GM18526 (cell line): Measurements from ENCODE around the gene MIEF2.

Experiments
- POLR2A ChIP-seq: IDR thresholded peaks from 3 replicates; pipeline ENCODE4 v1.6.1; 2011; ENCODE audit not compliant: insufficient read length; ENCODE audit errors: extremely low read depth

Gene MIEF2

GRCh38 chr17:18260332-18261145 lies at the start of gene MIEF2:
Gene MIEF2, plus strand, starts transcription at chr17:18260662. Its CDS starts 2,059 bp downstream, at chr17:18262721.
- TF ChIP-seq POLR2A = peak; percentile 35

- TF ChIP-seq POLR2A = no peak
Measured at GRCh38 chr17:18213666-18214270, 46.7 kb upstream of the MIEF2 start.

GRCh38 chr17:18217412-18218015 lies 42.9 kb upstream of the MIEF2 start:
- TF ChIP-seq POLR2A = no peak

GRCh38 chr17:18218756-18219415 lies 41.6 kb upstream of the MIEF2 start:
- no peak for TF ChIP-seq POLR2A

GRCh38 chr17:18224053-18224386 lies 36.4 kb upstream of the MIEF2 start:
- TF ChIP-seq POLR2A = no peak

- TF ChIP-seq POLR2A = no peak
Measured at GRCh38 chr17:18224387-18225120, 35.9 kb upstream of the MIEF2 start.

GRCh38 chr17:18225121-18225641 lies 35.3 kb upstream of the MIEF2 start, which contains the start of gene LLGL1:
Gene LLGL1, plus strand, starts transcription at chr17:18225635. Its CDS starts 48 bp downstream, at chr17:18225683.
- TF ChIP-seq POLR2A = no peak

- TF ChIP-seq POLR2A = no peak
Measured at GRCh38 chr17:18225642-18226283, 34.7 kb upstream of the MIEF2 start.

- TF ChIP-seq POLR2A = no peak
Measured at GRCh38 chr17:18226284-18226945, 34.0 kb upstream of the MIEF2 start.

GRCh38 chr17:18227635-18228034 lies 32.8 kb upstream of the MIEF2 start:
- TF ChIP-seq POLR2A = no peak

GRCh38 chr17:18228176-18228682 lies 32.2 kb upstream of the MIEF2 start:
- TF ChIP-seq POLR2A = no peak

GRCh38 chr17:18229254-18229653 lies 31.2 kb upstream of the MIEF2 start:
- no peak for TF ChIP-seq POLR2A

GRCh38 chr17:18229771-18230170 lies 30.7 kb upstream of the MIEF2 start:
- TF ChIP-seq POLR2A = no peak
